Measurements from ENCODE around the gene ARHGAP8. TPM values are rescaled to one million over a fixed set of nuclear protein-coding genes. Genes with fewer than 3 reads are reported as not detected.

Gene ARHGAP8
- total RNA-seq, 4 donors from 2014 or later, result 14.9 to 38.8 (median 18.3) TPM

GRCh38 chr22:44729391-44730021, 22.9 kb upstream of the ARHGAP8 start:
- Histone ChIP-seq H3K4me1 (peaks cover 0 to 19% (median 0%) of the 10 kb centered on the region in 4 donors), H3K36me3 (peaks cover 0 to 52% (median 0%) of the 10 kb centered on the region in 3 donors), H3K27me3 (no peaks in the 10 kb centered on the region), H3K9me3 (no peaks in the 10 kb centered on the region), H3K27ac (peak overlapping the region in 3 of 4 donors; percentile 38 to 71 (median 40)), H3K4me3 (peak overlapping the region in 1 of 4 donors; percentile 8)
- no peak for DNase-seq
- TF ChIP-seq CTCF (IDR thresholded peaks at IDR 0.05) (peak in 1 of 6 experiments; percentile 12), POLR2A (IDR thresholded peaks at IDR 0.05) (no peak)

GRCh38 chr22:44730022-44730393, 22.4 kb upstream of the ARHGAP8 start:
- no peak for DNase-seq
- peak overlapping the region in 1 of 4 donors; percentile 8 for H3K4me3 ChIP-seq
- TF ChIP-seq CTCF (IDR thresholded peaks at IDR 0.05) (no peak), POLR2A (IDR thresholded peaks at IDR 0.05) (no peak)
- H3K36me3 ChIP-seq, result peaks cover 0 to 49% (median 0%) of the 10 kb centered on the region in 3 donors
- no peaks in the 10 kb centered on the region for H3K9me3 ChIP-seq
- peak overlapping the region in 3 of 4 donors; percentile 11 to 71 (median 38) for H3K27ac ChIP-seq
- no peaks in the 10 kb centered on the region for H3K27me3 ChIP-seq
- peaks cover 0 to 19% (median 0%) of the 10 kb centered on the region in 4 donors for H3K4me1 ChIP-seq

GRCh38 chr22:44730490-44731356, 21.7 kb upstream of the ARHGAP8 start:
- Histone ChIP-seq H3K4me3 (no peak overlapping the region), H3K27ac (no peak overlapping the region), H3K27me3 (no peaks in the 10 kb centered on the region), H3K9me3 (no peaks in the 10 kb centered on the region), H3K4me1 (peaks cover 0 to 20% (median 0%) of the 10 kb centered on the region in 4 donors), H3K36me3 (peaks cover 0 to 47% (median 0%) of the 10 kb centered on the region in 3 donors)
- no peak for DNase-seq
- TF ChIP-seq CTCF (IDR thresholded peaks at IDR 0.05) (no peak), POLR2A (IDR thresholded peaks at IDR 0.05) (no peak)

- H3K9me3 ChIP-seq, result no peaks in the 10 kb centered on the region
- H3K27ac ChIP-seq, result no peak overlapping the region
- DNase-seq, result no peak
- peaks cover 0 to 26% (median 0%) of the 10 kb centered on the region in 4 donors for H3K4me1 ChIP-seq
- H3K27me3 ChIP-seq, result no peaks in the 10 kb centered on the region
- no peak for TF ChIP-seq CTCF (IDR thresholded peaks at IDR 0.05)
- peaks cover 0 to 42% (median 0%) of the 10 kb centered on the region in 3 donors for H3K36me3 ChIP-seq
- no peak overlapping the region for H3K4me3 ChIP-seq
Measured at GRCh38 chr22:44731357-44731970, 20.9 kb upstream of the ARHGAP8 start.

GRCh38 chr22:44732017-44732561, 20.3 kb upstream of the ARHGAP8 start:
- TF ChIP-seq POLR2A (IDR thresholded peaks at IDR 0.05) (no peak), CTCF (IDR thresholded peaks at IDR 0.05) (no peak)
- Histone ChIP-seq H3K36me3 (peaks cover 0 to 36% (median 0%) of the 10 kb centered on the region in 3 donors), H3K4me3 (no peak overlapping the region), H3K4me1 (peaks cover 0 to 26% (median 0%) of the 10 kb centered on the region in 4 donors), H3K9me3 (no peaks in the 10 kb centered on the region), H3K27me3 (no peaks in the 10 kb centered on the region), H3K27ac (no peak overlapping the region)
- no peak for DNase-seq
